ENCODE results near the gene GAB4. TPM values are rescaled to one million over a fixed set of nuclear protein-coding genes. Genes with fewer than 3 reads are reported as not detected.

The GAB4 gene
- total RNA-seq, 4 donors from 2014 or later = 0.21 to 0.22 TPM; not detected in 2

GRCh38 chr22:16959345-16959930 is 48.6 kb downstream of the GAB4 start:
- WGBS, 2 donors = 86 to 87% methylated on average over 10 of the region's 10 CpGs

GRCh38 chr22:16958475-16958874 is 49.5 kb downstream of the GAB4 start:
- Histone ChIP-seq H3K36me3 (no peaks in the 10 kb centered on the region), H3K27me3 (no peaks in the 10 kb centered on the region), H3K4me1 (no peaks in the 10 kb centered on the region), H3K27ac (no peak overlapping the region), H3K4me3 (no peak overlapping the region), H3K9me3 (no peaks in the 10 kb centered on the region)
- no peak for DNase-seq (ENCODE audit: low spot score in 2 of 2)
- no peak for TF ChIP-seq EP300 (IDR thresholded peaks at IDR 0.05)
- TF ChIP-seq POLR2A (IDR thresholded peaks at IDR 0.05) = no peak
- no peak for TF ChIP-seq CTCF (IDR thresholded peaks at IDR 0.05)
- 80 to 91% methylated on average over 2 of the region's 2 CpGs for WGBS, 2 donors

More at GRCh38 chr22:16959345-16959930, 48.6 kb downstream of the GAB4 start:
- TF ChIP-seq EP300 (IDR thresholded peaks at IDR 0.05) = no peak
- TF ChIP-seq POLR2A (IDR thresholded peaks at IDR 0.05) = no peak
- TF ChIP-seq CTCF (IDR thresholded peaks at IDR 0.05) = no peak
- H3K27me3 ChIP-seq = no peaks in the 10 kb centered on the region
- H3K27ac ChIP-seq = no peak overlapping the region
- no peak overlapping the region for H3K4me3 ChIP-seq
- no peak for DNase-seq (ENCODE audit: low spot score in 2 of 2)
- no peaks in the 10 kb centered on the region for H3K9me3 ChIP-seq
- H3K36me3 ChIP-seq = no peaks in the 10 kb centered on the region
- H3K4me1 ChIP-seq = no peaks in the 10 kb centered on the region

GRCh38 chr22:16957781-16958180 is 50.2 kb downstream of the GAB4 start:
- no peak overlapping the region for H3K27ac ChIP-seq
- no peaks in the 10 kb centered on the region for H3K9me3 ChIP-seq
- H3K4me1 ChIP-seq = no peaks in the 10 kb centered on the region
- WGBS, 2 donors = 89% methylated on average over 7 of the region's 7 CpGs
- no peaks in the 10 kb centered on the region for H3K36me3 ChIP-seq
- DNase-seq (ENCODE audit: low spot score in 2 of 2) = no peak
- TF ChIP-seq EP300 (IDR thresholded peaks at IDR 0.05) = no peak
- no peak for TF ChIP-seq POLR2A (IDR thresholded peaks at IDR 0.05)
- no peak for TF ChIP-seq CTCF (IDR thresholded peaks at IDR 0.05)
- H3K4me3 ChIP-seq = no peak overlapping the region
- no peaks in the 10 kb centered on the region for H3K27me3 ChIP-seq

GRCh38 chr22:16956290-16956689 is 51.7 kb downstream of the GAB4 start:
- 73 to 74% methylated on average over 6 of the region's 6 CpGs for WGBS, 2 donors
- TF ChIP-seq EP300 (IDR thresholded peaks at IDR 0.05) (no peak), POLR2A (IDR thresholded peaks at IDR 0.05) (no peak), CTCF (IDR thresholded peaks at IDR 0.05) (no peak)
- H3K27ac ChIP-seq = no peak overlapping the region
- no peaks in the 10 kb centered on the region for H3K36me3 ChIP-seq
- no peaks in the 10 kb centered on the region for H3K9me3 ChIP-seq
- no peaks in the 10 kb centered on the region for H3K4me1 ChIP-seq
- no peak for DNase-seq (ENCODE audit: low spot score in 2 of 2)
- H3K27me3 ChIP-seq = no peaks in the 10 kb centered on the region
- H3K4me3 ChIP-seq = no peak overlapping the region

- Histone ChIP-seq H3K27me3 (no peaks in the 10 kb centered on the region), H3K27ac (no peak overlapping the region), H3K9me3 (no peaks in the 10 kb centered on the region), H3K4me3 (no peak overlapping the region), H3K36me3 (no peaks in the 10 kb centered on the region), H3K4me1 (no peaks in the 10 kb centered on the region)
- WGBS, 2 donors = 21 to 33% methylated on average over 2 of the region's 2 CpGs
- no peak for TF ChIP-seq POLR2A (IDR thresholded peaks at IDR 0.05)
- TF ChIP-seq EP300 (IDR thresholded peaks at IDR 0.05) = no peak
- no peak for TF ChIP-seq CTCF (IDR thresholded peaks at IDR 0.05)
- no peak for DNase-seq (ENCODE audit: low spot score in 2 of 2)
Measured at GRCh38 chr22:16955678-16956210, 52.3 kb downstream of the GAB4 start.

Data from tibial nerve (tissue), 4 donors.